ENCODE results near the gene STRN4. TPM values are rescaled to one million over a fixed set of nuclear protein-coding genes. Genes with fewer than 3 reads are reported as not detected.

Gene STRN4
- total RNA-seq, result 67.9 and 69.9 TPM in 2 replicates

GRCh38 chr19:46746281-46747057 lies at the start of gene STRN4:
Gene STRN4 (minus strand): TSS chr19:46746450. CDS start chr19:46746430, 20 bp downstream.

DNA sequence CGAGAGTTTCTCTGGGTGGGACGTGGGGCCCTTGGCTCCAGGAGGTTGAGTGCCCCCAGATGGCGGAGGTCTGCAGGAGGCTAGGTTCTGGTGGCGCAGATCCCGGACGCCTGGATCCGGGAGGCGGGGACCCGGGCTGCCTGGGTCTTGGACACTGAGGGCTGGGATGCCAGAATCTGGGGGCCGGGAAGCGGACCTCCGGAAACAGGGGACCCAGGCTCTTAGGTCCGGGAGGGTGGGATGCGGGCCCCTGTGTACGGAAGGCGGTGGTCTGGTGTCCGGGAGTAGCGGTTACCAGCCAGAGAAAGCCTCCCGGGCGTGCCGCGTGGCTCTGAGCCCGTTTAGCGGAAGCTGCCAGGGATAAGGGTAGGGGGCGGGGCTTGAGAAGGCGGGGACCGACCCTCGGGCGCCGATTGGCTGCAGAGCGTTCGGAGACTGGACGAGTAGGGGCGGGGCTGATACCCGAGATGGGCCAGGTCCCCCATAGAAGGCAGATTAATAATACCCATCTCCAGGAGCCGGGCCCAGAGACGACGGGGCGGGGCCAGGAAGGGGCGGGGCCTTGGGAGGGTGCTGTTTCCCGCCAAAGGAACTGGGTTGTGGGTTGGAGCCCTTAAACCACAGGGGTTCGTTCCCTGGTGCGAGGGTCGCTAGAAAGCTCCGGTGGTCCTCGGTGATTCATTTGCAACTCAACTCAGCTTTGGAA lies 42.2 kb upstream of the STRN4 start, which contains the start of gene SLC1A5:
Gene SLC1A5, minus strand, starts transcription at position 333 of the 706 bp plus-strand sequence. CDS start 629 bp downstream, outside the sequence.

DNA sequence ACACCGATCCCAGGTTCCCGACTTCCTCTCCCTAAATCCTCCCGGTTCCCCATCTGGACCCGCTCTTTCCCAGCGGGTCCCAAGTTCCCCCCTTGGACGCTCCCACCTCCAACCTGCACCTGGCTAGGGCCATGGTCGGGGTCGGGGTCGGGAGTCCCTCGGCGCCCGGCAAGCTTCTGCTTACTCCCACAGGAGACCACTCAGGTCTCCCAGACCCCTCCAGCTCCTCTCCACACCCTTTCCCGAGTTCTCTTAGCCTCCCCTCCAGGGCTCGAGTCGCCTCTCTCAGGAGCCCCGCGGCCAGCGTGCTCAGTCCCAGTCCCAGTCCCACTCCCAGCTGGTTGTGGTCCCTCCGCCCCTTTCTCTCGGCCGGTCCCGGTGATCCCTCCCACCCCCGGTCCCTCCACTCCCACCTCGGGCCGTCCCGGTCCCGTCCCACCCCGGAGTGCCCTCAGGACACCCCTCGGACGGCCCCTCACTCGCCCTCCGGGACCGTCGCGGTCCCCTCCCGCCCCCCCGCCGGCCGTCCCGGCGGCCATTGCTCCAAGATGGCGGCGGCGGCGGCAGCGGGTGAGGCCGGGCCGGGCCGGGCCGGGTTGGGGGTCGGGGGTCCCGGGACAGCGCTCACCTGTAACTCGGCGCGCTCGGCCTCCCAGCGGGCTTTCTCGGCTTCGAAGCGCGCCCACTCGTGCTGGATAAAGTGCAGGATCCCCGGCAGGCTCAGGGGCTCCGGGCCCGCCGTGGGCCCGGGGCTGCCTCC lies 549 bp downstream of the STRN4 start, which contains the start of gene FKRP:
Gene FKRP, plus strand, starts transcription at position 537 of the 760 bp plus-strand sequence. CDS start 9,394 bp downstream, outside the sequence.

DNA sequence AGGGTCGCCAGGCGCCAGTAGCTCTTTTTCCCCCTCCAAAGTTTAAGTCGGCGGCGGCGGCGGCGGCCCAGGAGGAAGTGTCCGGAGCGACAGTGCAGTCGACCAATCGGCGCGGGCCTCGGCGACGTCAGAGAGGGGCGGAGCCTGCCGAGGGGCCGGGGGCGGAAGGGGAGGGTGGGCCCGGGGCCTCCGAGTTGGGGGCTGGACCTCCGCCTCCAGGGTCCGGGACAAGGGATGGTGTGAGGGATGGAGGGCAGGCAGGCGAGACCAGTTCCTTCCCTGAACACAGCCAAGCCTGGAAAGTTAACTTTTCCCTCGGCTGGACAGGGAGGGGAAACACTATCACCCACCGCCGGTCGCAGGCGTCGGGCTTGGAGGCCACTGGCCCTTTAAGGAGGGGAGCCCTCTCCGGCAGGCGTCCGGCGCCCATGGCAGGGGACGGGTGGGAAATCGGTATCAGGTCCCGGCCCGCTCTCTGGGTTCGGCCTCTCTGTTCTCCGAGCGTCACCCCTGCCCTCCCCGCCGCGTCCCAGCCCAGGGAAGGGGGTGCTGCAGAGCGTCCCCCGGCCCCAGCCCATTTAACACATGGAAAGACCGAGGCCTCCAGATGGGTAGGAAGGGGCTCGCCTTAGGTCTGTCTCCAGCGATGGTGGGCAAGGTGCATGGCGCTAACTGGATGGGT lies 29.1 kb downstream of the STRN4 start, which contains the start of gene PRKD2:
Gene PRKD2, minus strand, starts transcription at position 81 of the 682 bp plus-strand sequence. CDS start 744 bp downstream, outside the sequence.

Small RNAs within 50 kb of the gene (small RNA-seq; reads per million reads assigned to genes)
- gene MIR320E (0.28 reads per million), gene RF00019 (not detected), gene RN7SL364P (not detected)

Other genes with a start within 250 kb of the STRN4 start
- 263 and 299 TPM in 2 replicates for gene CALM3, start 145.1 kb downstream of the STRN4 start, total RNA-seq
- gene PTGIR, start 121.4 kb downstream of the STRN4 start, total RNA-seq, result 0.86 and 3.7 TPM in 2 replicates
- not detected in 2 replicates for gene GNG8, start 110.2 kb downstream of the STRN4 start, total RNA-seq
- 0.14 and 1.2 TPM in 2 replicates for gene DACT3, start 85.3 kb downstream of the STRN4 start, total RNA-seq
- 31.7 and 33.1 TPM in 2 replicates for gene PRKD2, start 29.3 kb downstream of the STRN4 start, total RNA-seq
- 18.2 and 20.4 TPM in 2 replicates for gene FKRP, start 393 bp downstream of the STRN4 start, total RNA-seq
- 63.4 and 77.5 TPM in 2 replicates for gene SLC1A5, start 42.1 kb upstream of the STRN4 start, total RNA-seq
- gene AP2S1, start 104.4 kb upstream of the STRN4 start, total RNA-seq, result 179 and 185 TPM in 2 replicates
- gene ARHGAP35, start 114.5 kb upstream of the STRN4 start, total RNA-seq, result 34.2 and 39.7 TPM in 2 replicates

All from thoracic aorta endothelial cell (primary cell).